GM21825 (cell line): ENCODE data around the gene DYNC1LI1.
A peak's percentile ranks its signal among the peaks of the same experiment; 100 is the strongest.
"Not testable (repeated sequence)": the region's sequence is repeated elsewhere in the genome, so short reads cannot be mapped to it uniquely, and the experiment has no call there.

Source experiments
- ATAC-seq: cut with Tn5 transposase; IDR thresholded peaks from one replicate; pipeline ENCODE4 v1.9.1; 2021; ENCODE audit warnings: mild to moderate bottlenecking, moderate library complexity; ENCODE audit not compliant: unreplicated experiment

DYNC1LI1 gene

DNA sequence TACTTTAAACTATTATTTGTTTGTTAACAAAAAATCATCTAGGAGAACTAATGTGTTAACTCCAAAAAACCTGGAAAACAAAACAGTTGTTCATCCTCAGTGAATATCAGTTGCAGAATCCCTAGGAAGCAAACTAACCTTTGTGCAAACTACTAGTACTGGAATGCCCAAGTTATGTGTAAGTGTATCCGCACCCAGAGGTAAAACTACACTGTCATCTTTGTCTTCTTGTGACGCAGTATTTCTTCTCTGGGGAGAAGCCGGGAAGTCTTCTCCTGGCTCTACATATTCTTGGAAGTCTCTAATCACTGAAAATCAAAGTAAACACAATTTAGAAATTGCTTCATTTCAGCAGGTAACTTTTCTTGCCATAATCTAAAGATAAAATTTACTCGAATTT, 29.8 kb downstream of the DYNC1LI1 start:
- ATAC-seq, result no peak

GRCh38 chr3:32532434-32532833, 38.2 kb downstream of the DYNC1LI1 start:
- ATAC-seq, result no peak

DNA sequence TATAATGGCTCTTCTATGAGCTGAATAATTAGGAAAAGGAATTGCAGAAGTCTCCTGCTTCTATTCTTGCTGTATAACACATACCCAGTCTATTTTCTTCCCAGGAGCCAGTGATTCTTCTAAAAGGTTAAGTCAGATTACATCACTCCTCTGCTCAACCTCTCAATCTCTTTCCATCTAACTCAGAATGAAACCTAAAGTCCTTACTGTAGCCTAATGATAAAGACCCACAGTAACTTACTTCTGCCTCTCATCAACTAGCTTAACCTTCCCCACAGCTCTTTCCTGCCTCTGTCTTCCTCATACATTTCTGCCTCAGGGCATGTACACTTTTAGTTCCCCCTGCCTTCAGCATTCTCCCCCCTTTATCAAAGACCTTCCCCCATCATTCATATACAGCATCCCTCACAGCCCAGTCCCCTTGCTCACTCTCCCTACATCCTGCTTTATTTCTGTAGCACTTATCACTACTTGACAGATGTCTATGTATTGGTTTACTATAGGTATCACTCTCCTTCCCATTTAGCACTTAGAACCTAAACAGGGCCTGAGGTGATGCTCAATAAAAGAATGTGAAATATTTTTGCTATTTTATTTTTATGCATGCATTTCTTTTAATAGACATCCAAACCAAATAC, 39.5 kb downstream of the DYNC1LI1 start:
- ATAC-seq, result peak; percentile 50

GRCh38 chr3:32525720-32526119, 44.9 kb downstream of the DYNC1LI1 start:
- ATAC-seq, result no peak

DNA sequence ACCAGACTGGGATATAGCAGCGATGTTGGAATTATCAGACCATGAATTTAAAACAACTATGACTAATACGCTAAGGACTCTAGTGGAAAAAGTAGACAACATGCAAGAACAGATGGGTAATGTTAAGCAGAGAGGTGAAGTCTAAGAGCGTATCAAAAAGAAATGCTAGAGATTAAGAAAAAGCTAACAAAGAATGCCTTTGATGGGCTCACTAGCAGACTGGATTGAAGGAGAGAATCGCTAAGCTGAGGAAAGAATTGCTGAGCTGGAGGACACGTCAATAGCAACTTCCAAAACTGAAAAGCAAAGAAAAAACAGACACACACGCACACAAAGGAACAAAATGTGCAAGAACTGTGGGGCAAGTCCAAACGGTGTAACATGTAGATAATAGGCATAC, 48.0 kb downstream of the DYNC1LI1 start:
- no peak for ATAC-seq

DNA sequence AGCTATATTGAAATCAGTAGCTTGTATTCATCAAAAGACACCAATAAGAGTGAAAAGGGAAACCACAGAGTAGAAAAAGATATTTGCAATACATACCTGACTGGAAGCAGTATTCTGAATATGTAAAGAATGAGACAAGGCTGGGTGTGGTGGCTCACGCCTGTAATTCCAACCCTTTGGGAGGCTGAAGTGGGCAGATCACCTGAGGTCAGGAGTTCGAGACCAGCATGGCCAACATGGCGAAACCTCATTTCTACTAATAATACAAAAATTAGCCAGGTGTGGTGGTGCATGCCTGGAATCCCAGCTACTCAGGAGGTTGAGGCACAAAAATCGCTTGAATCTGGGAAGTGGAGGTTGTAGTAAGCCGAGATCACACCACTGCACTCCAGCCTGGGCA, 51.7 kb downstream of the DYNC1LI1 start:
- not testable (repeated sequence) for ATAC-seq

DNA sequence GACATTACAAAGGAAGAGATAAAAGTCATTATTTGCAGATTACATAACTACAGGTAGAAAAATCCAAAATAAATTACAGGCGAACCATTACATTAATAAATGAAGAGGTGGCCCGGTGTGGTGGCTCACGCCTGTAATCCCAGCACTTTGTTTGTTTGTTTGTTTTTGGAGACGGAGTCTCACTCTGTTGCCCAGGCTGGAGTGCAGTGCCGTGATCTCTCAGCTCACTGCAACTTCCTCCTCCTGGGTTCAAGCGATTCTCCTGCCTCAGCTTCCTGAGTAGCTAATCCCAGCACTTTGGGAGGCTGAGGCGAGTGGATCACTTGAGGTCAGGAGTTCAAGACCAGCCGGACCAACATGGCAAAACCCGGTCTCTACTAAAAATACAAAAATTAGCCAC, 53.9 kb downstream of the DYNC1LI1 start:
- not testable (repeated sequence) for ATAC-seq

- no peak for ATAC-seq
Observed at GRCh38 chr3:32511005-32511404, 59.7 kb downstream of the DYNC1LI1 start.

- peak; percentile 85 for ATAC-seq
Observed at GRCh38 chr3:32510075-32510724, 60.5 kb downstream of the DYNC1LI1 start.

- ATAC-seq, result no peak
Observed at GRCh38 chr3:32508711-32509110, 61.9 kb downstream of the DYNC1LI1 start.

DNA sequence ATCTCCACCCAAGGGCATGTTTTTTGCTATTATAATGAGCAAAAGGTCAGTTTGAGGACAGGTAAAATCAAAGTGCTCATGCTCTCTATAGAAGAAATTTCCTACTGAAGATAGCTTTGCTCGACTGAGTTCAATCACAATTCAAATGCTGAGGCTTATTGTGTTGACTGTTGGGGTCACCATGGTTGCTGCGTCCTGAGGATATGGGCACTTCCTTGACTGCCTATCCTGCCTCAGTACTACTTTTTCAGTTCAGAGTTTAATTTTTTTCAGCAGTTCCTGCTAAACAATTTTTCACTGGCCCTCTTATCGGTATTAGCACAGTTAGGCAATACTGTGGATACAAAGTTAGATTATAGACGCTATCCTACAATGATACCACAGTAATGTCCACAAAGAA, 64.2 kb downstream of the DYNC1LI1 start:
- no peak for ATAC-seq

DNA sequence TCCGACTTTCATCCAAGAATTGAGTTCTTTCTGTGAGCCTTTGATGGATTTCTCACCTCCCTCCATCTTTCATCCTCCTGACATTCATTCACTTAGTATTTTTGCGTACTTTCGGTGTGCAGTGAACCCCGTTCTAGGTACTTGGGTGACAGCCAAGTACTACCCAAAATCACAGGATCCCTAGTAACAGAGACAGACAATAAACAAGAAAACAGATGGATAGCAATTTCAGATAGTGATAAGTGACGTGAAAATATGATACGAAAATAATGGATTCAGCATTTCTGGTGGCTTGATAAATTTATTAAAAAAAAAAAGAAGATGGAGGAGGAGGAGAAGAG, 67.7 kb downstream of the DYNC1LI1 start:
- no peak for ATAC-seq

GRCh38 chr3:32502118-32502945, 68.3 kb downstream of the DYNC1LI1 start, which contains the start of gene CMTM6:
TSS of gene CMTM6 (minus strand) at chr3:32502852. CDS start at chr3:32502745, 107 bp downstream.
- peak; percentile 74 for ATAC-seq

DNA sequence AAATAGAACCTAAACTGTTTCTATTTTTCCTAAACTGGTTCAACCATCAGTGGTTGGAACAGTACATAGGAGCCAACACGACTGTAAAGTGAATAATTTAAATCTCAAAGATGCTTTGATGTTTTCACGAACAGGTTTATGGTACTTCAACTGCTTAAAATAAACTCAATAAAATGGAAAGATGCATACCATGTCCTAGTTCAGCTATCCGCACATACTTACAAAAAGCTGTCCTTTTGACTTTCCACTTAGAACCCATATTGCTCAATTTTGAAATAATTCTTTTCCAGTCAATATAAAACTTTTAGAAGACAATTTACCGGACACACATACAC, 68.9 kb downstream of the DYNC1LI1 start:
- ATAC-seq, result no peak

- ATAC-seq, result no peak
Observed at GRCh38 chr3:32500880-32501782, 69.5 kb downstream of the DYNC1LI1 start.

DNA sequence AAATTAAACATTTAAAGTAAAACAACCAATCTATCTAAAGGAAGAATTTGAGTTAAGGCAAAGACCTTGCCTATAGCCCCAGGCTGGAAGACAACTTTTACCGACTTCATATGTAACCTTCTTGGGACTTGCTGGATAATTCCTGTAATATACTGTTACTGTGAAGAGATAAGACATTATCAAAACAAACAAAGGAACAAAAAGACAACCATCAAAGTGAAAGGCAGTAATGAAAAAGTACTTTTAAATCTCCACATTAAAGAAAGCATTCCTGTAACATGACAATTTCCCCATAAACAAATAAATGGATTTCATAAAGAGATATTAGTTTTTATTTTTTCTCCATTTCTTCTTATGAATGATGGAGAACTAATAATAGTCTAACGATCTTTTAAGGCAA, 70.4 kb downstream of the DYNC1LI1 start:
- no peak for ATAC-seq

DNA sequence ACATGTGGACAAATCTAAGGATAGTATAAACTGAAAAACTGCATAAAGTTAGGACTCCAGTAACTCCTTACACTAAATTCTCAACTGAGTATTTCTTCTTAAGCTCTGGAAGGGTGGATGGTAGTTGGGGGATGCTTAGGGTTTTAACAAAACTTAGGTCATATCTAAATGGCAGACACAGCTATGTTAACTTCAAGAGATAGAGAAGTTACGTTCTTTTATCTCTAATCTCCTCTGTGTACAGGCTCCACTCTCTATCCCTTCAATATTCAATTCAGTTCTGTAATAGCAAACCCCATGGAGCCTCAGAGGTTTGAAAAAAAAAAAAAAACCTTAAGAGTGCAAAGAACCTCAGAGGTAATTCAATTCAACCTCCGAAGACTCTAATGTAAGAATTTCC, 71.1 kb downstream of the DYNC1LI1 start:
- ATAC-seq, result no peak

DNA sequence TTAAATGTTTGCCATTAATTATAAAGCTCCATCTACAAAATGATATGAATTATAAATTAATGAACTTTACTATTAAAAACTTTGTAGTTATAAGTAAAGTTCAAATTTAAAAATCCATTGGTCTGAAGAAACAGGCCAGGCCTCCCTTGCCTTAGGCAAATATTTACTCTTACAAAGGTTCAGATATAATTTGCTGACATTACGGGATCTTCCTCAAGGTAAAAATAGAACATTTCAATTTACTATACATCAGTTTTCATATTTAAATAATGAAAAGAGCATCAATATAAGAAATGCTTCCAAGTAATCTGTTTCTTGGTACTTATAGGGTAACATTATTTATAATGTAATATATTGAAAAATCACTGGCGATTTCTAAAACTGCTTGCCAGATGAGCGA, 71.7 kb downstream of the DYNC1LI1 start:
- ATAC-seq, result no peak

DNA sequence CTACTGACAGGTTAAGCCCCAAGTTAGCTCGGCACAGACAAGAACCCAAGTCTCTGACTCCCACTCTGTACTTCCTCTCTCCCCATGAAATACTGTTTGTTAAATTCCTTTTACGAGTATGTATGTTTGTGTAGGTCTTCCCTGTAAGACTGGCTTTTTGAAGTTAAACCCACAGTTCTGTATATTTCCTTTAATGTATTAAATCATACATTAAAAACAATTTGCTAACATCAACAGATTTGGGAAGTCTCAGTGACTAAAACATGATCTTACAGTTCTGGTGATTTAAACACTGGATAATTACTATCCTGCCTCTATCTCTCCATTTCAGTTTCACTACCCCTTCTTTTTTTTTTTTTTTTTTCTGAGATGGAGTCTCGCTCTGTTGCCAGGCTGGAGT, 72.4 kb downstream of the DYNC1LI1 start:
- no peak for ATAC-seq

DNA sequence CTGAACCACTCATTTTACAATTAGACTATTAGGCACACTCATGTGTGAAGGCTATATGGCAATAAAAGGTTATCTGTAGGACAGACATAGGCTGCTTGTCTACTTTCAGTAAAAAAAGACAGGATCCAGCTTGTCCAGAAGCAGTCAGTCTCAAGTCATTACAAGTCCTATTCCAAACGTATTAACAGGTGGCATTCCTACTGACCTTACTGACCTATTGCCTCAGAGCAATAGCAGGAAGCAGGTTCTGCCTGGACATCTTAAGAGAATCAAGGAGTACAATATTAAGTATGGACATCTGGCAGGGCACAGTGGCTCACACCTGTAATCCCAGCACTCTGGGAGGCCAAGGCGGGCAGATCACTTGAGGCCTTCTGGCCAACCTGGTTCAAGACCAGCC, 75.0 kb downstream of the DYNC1LI1 start:
- no peak for ATAC-seq

DNA sequence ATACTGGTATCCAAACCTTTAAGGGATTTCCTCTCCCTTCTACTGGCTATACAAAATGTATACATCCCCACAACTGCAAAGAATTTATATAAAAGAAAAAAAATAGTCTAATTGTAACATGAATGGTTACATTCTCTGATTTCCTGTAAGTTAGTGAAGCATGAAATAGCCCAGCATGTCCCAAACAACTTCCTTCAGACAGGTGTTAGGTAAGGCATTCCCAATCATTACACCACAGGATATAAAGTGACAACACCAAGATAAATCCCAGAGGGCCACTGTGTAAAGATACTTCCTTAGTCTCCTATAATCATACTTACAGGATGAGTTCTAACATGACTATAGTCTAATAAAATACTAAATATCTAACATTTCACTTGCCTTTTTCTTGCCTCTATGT, 75.6 kb downstream of the DYNC1LI1 start:
- no peak for ATAC-seq
